Measurements from ENCODE around the gene SMIM5.
A peak's percentile ranks its signal among the peaks of the same experiment; 100 is the strongest.

The SMIM5 gene

DNA sequence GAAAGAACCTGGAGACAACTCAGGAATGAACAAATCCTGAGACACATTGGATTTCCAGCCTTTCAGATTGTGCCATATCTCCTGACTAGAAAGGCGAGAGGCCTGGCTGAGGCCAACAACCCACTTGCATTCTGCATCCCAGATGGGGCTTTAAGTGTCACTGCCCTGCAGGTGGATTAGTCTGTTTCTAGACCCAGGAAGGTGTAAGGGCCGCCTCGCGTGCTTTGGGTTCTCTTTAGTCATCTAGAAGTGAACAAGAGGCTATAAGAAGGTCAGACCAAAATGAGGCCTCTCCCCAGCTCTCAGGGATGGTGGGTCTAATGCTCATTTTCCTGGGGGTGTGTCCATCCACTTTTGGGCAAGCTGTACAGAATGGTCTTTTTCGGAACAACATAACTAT lies 38.8 kb downstream of the SMIM5 start:
- no peak for DNase-seq

DNA sequence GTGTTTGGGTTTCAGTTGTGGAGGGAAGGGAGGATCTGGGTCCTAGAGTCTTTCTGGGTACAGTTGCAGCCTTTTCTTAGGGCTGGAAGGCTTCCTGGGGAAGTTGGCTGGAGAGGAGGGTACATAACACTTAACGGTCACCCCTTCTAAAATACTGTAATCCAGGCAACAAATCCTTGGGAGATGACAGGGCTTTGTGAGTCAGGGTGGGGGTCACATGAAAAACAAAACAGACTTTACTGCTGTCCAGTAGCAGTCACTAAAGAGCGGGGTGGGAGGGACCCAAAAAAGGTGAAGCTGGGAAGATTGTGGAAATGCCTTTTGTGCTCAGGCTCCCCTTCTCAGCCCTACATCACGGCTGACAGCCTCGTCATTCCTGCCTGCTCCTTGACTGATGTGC lies 40.3 kb downstream of the SMIM5 start:
- DNase-seq = no peak

DNA sequence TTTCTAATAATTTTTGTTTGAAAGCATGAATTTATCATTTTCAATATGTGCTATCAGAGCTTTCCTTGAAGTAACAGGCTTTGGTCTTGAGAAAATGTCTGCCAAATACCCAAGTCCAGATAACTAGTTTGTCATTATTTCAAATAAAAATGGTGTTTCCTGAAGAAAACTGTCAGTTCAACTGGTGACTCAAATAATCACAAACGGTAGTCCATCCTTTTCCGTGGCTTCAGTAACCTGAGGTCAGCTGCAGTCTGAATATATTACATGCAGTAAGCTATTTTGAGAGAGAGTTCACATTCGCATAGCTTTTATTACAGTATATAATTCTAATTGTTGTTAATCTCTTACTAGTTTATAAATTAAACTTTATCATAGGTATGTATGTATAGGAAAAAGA lies 43.2 kb downstream of the SMIM5 start:
- DNase-seq = no peak

DNA sequence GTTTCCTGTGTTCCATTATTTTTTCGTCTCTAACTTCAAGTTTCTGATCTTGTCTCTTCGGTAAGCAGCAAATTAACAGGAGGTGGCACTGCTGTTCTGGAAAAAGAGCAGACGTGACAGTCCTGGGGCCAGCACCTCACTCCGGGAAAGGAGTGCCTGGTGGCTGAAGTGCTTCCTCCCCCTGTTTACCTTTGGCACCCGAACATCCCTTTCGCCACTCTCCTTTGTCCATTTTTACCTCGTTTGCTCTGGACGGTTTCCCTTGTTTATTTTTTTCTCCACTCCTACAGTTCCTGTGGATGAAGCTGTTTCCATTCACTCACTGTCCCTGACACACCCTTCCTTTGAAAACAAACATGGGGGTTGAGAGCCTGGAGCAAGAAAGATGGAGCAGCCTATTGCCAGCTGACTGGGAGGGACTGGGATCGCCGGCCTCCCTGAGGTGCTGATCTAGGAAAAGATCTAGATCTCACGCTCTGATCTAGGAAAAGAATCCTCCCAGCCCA lies 46.5 kb downstream of the SMIM5 start:
- DNase-seq = no peak

DNA sequence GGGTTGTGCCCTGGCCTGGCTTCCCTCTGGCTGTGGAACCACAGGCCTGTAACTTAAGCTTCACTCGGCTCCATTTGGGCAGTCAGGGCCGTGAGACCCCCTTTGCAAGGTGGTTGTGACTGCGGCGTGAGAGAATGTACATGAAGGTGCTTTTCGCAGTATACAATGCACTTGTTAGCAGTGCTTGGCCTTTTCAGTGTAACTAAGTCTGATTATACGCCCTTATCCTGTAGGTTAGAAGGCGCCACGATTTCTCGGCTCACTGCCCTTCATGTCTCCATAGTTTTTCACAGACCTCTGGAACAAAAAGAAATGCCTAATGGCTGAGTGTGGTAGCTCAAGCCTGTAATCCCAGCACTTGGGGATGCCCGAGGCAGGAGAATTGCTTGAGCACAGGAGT lies 47.2 kb downstream of the SMIM5 start:
- DNase-seq = no peak

DNA sequence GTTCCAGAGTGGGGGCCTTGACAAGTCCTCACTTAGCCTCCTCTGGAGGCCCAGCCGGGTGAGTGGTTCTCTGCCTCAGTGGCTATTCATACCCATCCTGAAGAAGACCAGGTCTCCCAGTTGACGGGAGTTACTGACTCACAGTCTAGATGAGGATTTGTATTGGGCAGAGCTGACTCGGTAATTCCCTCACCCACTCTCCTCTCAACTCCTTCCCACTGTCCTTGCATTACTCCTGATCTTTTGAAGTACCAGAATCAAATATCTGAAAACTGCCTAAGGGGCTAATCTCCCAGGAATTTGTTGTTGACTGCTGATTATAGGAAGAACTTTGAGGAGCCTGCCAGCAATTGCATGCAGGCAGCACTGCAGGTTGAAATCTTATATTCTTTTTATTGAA lies 48.1 kb downstream of the SMIM5 start:
- DNase-seq = no peak

DNA sequence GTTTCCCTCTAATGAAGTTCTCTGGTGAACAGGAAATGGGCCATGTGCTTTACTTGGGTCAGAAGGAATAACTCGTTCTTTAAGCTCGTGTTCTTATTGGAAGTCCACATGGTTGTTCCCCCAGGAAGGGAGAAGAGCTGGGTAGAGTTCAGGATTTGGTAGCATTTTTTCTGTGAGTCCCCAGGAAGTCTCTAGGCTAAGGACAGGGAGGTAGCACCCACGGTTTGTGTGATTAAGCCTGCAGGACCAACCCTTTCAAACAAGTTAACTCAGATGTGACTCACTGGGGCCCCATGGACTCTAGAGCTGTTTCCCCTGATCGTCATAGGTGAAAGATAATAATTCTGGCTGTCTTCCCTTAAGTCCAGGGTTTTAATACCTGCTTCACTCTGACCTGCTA lies 50.3 kb downstream of the SMIM5 start:
- peak; percentile 78 for DNase-seq

DNA sequence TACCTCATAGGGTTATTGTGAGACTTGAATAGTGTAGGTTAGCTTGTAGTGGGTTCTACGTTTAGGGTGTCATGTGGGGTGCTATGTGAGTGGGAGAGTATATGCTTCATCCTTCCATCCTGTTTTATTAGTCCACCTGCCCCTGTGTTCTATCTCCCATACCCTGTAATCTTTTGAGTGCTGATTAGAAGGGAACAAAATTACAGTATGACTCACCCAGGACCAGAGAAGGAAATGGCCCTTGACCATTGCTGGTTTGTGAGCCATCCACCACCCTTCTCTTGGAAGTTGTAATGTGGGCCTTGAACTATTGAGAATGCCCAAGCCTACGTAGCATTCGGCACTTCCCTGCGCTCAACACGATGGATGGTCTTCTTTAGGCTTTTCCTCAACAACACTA lies 51.0 kb downstream of the SMIM5 start:
- DNase-seq = peak; percentile 35

DNA sequence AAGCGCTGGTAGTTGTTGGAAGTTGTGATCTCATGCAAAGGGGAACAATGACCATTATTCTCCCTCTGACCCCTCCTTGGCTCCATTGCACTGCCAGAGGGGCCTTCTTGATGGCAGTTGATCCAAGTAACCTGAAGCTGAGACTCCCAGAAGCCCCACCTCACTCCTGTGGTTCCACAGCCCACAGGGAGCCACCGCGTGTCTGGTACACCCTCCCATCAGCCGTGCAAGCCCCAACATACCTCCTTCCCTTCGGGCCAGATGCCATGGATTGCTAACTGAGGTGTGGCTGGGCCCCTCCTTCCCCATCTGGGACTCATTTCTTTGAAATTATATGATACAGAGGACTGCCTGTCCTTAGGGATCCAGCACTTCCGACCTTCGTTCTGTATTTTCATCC lies 51.7 kb downstream of the SMIM5 start:
- no peak for DNase-seq

DNA sequence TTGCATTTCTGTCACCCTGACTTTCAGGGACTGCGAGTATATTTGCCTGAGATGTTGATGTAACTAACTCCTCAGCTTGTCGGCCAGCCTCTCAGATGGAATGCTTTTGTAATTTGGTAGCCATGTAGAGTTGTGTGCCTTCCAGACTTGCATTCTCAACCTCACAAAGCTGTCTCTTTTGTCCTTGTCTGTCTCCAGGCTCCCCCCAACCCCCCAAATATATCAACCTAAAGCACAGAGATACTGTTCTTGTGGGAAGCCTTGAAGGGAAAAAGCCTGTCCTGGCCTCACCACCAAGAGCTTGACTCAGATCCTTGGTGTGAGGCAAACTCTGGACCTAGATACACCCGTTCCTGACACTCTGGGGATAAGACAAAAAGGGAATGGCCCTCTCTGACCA lies 52.3 kb downstream of the SMIM5 start:
- no peak for DNase-seq

DNA sequence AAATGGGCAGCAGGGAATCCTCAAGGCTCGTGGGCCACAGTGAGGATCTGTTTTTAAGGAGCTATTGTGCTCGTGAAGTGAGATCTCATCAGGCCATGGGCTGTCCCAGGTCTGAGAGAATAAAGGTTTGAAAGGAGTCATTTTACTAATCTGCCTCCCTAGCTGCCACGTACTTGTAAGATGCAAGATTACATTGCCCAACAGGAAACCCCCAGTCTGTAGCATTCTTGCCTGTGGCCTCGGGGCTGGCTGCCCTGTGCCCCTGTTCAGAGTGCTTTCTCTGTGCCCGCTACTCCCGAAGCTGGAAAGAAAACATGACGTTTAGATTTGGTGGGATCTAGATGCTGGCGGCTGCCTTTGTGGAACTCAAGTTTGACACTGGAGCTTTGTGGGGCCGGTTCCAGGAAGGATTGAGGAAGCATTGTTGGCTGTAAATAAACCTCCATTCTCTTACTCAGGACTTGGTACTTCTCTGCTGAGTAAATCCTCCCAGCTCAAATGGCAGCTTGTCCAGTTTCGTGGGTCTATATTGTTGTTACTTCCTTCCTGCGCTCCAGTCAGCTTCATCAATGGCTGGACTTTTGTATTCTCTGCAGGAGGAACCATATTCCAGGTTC lies 55.1 kb downstream of the SMIM5 start:
- DNase-seq = no peak

DNA sequence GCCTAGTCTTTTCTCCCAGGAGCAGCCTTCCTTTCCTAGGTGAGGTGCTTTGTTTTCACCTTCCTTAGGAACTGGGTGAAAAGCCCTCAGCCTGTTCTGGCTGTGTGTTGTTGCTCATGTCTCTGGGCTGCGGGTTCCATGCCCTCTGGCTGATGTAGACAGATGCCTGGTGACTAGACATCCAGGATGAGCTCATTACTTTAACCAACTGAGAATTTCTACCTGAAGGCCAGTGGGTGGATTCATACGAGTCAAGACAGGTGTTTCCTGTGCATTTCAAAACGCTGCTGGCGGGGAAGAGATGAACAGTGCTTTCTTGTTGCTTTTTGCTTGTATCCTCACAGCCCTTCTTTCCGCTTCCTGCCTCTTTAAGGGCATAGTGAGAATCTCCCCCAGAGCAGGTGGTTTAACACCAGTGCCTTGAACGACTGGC lies 56.2 kb downstream of the SMIM5 start:
- no peak for DNase-seq
